Endometrial microvascular endothelial cells (primary cell): ENCODE data around the gene MRC1. TPM values are rescaled to one million over a fixed set of nuclear protein-coding genes. Genes with fewer than 3 reads are reported as not detected.

Experiments
- in situ Hi-C: cut with HindIII; loops from 2 replicates; pipeline ENCODE4 v1.10.0; 2017; ENCODE audit warnings: low sequenced_read_pairs, low pct_unique_long_range_greater_than_20kb; ENCODE audit errors: inconsistent ontology term
- total RNA-seq: library from RNA; depleted of rRNA; stranded (reverse); fragments of >200 nt; gene quantifications from one replicate; pipeline ENCODE4 v1.2.3, GENCODE V29; 2015; ENCODE audit errors: inconsistent ontology term

MRC1 gene
- total RNA-seq, 1 donor from 2014 or later, result 0.28 TPM

- in situ Hi-C loops, result no loop called here
These were observed 26.5 kb downstream of the MRC1 start for GRCh38 chr10:17835688-17836087.

DNA sequence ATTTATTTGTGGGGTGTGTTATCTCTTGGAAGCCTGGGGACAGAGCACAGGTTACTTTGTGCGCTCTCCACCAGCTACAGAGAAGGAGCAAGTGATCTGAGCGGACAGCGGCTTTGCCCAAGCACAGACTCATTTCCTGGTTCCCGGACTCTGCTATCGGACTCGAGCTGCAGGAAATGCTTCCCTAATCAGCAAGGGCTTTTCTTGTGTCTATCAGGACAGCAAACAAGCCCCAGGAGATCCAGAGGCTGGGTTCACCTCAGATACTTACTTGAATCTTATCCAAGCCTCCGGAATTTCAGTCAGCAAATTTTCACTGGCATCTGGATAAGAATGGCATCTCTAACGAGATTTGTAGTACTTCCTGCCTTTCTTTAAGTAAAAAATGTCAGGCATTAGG is 27.8 kb downstream of the MRC1 start:
- in situ Hi-C loops, result no loop called here

DNA sequence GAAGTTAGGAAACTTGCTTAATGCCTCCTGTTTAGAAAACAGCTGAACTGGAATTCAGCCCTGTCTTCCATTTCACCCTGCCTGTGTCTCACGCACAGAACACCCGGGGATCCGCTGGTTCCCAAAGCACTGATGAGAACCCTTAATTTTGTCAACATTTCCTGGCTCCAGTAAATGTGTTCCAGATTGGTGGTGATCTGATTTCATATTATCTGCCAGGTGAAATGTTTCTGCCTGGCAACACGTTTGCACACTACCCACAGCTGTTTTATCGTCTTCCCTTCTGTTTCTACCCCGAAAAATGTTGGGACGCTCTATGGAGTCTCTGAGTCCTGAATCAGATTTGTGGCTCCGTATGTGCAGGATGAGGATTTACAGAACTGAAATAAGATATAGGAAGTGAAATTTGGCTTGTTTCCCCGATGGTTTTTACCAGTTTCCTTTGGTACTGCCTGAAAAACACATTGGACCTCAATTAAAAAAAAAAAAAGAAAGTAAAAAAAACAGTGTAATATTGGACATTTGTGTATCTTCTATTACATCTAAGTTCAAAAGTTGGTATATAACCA is 29.0 kb downstream of the MRC1 start:
- in situ Hi-C loops, result no loop called here

DNA sequence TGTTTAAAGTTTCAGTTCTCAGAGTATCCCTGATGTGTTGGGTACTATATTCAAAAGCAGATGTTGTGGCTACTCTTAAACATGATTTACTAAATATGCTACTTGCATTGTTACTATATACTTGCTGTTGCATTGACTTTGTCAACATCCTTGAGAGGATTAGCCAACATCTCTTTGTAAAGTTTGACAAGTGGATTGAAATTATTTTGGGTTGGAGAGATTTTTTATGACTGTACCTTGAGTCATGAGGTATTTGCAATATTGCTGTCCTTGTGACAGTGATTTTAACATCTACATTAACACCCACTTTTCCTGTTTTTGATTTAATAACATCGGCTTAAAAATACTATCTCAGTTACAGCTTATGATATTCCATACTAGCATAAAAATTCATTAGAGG is 31.9 kb downstream of the MRC1 start:
- in situ Hi-C loops, result no loop called here

GRCh38 chr10:17842641-17843040 is 33.5 kb downstream of the MRC1 start:
- in situ Hi-C loops, result no loop called here

DNA sequence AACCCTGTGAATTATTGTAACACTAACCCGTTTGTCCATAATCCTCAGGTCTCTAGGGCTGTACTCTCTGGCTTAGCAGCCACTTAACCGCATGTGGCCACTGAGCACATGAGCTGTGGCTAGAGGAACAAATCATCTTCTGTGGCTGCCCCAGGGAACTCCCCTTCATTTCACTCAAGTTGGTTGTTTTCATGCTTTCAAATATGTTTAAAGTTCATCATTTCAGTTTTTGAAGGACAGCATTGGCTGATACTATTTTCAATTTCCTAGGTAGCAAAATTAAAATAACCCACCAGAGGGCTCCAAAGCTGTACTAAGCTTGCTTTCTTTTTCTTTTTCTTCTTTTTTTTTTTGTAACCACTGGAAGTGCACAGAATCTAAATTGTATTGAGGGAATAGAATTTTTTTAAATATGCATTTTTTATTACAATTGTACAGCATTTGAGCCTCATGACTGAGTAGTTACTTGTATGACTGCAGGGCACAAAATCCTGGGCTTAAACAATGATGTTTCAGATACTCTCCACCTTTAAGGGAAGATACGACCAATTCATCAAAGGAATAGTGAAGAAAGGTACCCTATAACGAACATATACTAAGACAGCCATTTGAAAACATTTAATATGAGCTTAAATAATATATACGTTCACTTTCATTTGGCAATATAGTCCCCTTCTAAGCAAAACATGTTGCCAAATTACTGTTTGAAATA is 38.6 kb downstream of the MRC1 start:
- in situ Hi-C loops, result no loop called here

- in situ Hi-C loops, result no loop called here
These were observed 39.5 kb downstream of the MRC1 start for GRCh38 chr10:17848646-17849045.

DNA sequence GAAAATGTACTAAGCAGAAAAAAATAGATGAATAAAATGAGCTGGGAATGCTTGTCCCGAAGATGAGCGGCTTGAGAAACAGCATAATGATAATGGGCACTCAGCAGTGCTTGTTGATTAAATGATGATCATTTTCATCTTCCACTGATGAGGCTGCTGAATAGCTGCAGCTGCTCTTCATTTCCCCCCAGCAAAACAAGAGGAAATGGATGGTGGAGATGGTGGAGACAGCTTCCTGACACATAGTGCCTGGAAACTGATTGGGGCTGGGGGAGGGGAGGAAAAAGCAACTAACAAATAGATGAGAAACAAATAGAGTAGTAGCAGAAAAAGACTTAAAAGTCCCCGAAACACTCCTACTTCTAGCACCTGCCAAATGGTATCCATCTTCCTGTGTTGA is 41.4 kb downstream of the MRC1 start:
- in situ Hi-C loops, result no loop called here

DNA sequence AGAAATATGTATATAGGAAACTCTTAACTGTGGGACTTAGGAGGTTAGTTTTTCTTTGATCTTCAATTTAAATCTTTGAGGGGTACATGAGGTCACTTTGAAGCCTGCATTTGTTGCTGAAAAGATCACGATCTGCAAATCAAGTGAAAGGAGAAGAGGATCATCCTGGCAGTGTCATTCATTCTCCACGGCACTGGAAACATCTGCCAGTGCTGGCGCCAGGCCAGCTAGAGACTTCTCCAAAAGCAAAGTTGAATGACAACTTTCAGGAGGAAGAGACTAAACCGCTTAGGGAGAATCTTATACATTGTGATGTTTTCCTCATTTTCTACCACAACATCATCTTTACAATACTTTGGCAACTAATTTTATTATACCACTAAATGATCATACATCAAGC is 42.5 kb downstream of the MRC1 start:
- in situ Hi-C loops, result no loop called here

- in situ Hi-C loops, result no loop called here
These were observed 45.0 kb downstream of the MRC1 start for GRCh38 chr10:17854044-17854652.

DNA sequence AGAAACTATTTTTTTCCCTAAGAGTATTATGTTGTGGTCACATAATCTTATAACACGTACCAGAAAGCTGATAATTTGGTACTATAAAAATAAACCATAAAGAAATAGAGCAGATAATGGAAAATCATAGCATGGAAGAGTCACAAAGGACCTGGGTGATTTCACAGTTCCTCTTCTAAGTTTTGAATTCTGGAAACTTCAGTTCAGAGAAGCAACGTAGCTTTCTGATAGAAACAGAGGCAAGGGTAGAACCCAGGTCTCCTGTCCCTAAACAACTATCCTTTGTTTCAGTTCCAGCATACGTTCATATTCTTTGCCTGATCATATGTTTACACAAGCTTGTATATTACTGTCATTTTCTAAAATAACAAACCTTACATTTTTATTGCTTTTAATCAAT is 47.9 kb downstream of the MRC1 start:
- in situ Hi-C loops, result no loop called here

DNA sequence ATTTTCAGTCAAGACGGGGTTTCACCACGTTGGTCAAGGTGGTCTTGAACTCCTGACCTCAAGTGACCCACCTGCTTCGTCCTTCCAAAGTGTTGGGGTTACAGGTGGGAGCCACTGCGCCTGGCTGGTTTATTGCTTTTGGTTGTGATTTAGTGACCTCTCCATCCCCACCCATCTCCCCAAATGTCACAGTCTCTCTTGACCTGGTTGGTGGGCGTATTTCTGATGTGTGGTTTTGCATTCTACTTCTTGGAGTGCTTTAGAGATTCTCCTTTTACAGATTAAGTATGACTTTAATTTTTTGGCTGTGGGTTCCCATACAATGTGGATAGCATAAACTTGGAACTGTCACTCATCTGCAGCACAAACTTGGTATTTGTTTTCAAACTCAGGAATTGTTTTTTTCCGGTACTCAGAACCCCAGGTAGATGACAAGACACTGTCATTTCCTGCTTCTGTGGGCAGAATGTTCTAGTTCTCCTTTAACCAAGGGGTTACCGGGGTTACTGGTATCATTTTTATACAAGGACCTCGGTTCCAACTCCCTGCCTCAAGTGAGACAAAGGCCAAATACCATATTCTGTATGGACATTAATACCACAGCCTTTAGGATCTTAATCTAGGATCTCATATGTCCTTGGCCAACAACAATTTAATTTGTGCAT is 50.5 kb downstream of the MRC1 start:
- in situ Hi-C loops, result no loop called here

- in situ Hi-C loops, result no loop called here
These were observed 52.6 kb downstream of the MRC1 start for GRCh38 chr10:17861760-17862159.

- in situ Hi-C loops, result no loop called here
These were observed 56.2 kb downstream of the MRC1 start for GRCh38 chr10:17865351-17865750.

DNA sequence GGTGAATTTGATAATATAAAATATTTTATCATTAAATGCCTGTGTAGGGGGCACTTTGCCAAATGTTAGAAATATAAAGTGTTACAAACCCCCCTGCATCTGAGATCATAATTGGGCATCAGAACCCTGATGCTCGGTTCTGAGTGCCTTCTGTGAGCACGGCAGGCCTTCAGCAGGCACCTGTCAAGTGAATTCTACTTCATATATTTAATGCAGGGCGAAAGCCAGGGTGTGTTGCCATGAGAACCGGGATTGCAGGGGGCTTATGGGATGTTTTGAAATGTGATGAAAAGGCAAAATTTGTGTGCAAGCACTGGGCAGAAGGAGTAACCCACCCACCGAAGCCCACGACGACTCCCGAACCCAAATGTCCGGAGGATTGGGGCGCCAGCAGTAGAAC is 57.2 kb downstream of the MRC1 start:
- in situ Hi-C loops, result no loop called here

DNA sequence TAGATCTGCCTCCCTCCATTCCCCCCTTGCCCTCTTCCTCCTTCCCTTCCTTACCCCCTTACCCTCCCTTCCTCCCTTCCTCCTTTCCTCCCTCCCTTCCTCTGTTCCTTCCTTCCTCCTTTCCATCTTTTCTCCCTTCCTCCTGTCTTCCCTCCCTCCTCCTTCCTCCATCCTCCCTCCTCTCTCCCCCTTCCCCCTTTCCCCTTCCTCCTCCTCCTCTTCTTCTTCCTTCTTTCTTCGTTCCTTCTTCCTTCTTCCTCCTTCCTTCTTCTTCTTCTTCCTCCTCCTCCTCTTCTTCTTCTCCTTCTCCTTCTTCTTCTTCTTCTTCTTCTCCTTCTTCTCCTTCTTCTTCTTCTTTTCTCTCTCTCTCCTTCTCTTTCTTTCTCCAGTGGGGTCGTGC is 57.9 kb downstream of the MRC1 start:
- in situ Hi-C loops, result no loop called here

DNA sequence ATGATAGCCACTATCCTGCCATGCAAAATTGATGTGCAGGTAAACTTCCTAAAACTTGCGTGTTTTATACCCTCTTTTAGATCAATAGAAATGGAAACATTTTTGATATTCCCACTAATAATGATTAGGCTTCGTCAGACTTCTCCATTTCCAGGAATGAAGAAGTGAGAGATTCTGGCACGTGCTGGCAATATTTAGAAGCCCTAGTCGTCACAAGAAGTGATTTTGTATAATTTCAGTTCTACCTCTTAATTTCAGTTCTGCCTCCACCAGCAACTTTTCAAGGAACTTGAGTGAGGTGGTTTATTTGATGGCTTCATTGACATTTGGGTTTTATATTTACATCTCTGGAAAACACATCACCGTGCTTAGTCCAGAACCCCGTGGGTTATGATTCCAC is 61.9 kb downstream of the MRC1 start:
- in situ Hi-C loops, result no loop called here

GRCh38 chr10:17872191-17873091 is 63.3 kb downstream of the MRC1 start:
- in situ Hi-C loops, result no loop called here

- in situ Hi-C loops, result no loop called here
These were observed 64.8 kb downstream of the MRC1 start for GRCh38 chr10:17873946-17874345.
